ENCODE results near the gene GAPT. TPM values are rescaled to one million over a fixed set of nuclear protein-coding genes. Genes with fewer than 3 reads are reported as not detected.
A peak's percentile ranks its signal among the peaks of the same experiment; 100 is the strongest.

Gene GAPT
- 1 to 10 TPM in 5 of 6 donors, not detected in 1; 1.0 to 8.0 (median 6.4) TPM for total RNA-seq

DNA sequence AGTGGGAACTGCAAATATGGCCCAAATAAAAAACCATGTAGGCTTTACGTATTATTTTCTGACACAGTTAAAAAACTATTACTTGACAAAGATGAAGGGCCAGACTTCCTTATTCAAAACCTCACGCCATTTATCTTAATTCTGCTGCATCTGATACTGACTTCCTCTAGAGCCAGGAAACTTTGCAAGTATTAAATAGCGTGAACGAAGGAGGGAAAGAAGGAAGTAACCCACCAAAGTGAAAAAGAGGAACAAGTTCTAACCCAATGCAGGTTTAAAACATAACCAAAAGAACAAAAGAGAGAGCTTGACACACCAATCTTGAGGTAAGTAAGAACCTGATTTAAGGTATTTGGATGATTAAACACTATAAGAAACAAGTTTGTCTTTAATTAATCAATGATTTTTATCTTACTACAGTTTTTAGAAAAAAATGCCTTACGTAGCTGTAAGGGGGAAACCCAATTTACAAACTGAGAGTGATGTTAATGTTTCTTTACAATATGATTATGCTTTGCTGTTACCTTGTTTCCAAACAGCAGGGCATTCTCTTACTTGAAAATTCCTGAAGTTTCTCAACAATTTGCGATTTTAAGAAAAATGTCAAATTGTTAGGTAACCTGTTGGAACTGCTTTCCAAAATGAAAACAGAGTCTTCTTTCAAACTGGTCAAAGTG is at the start of gene GAPT:
TSS of gene GAPT (plus strand) at position 220 of the 677 bp plus-strand sequence. CDS start 3,102 bp downstream, outside the sequence.
- Histone ChIP-seq H3K9me3 (no peaks in the 10 kb centered on the region), H3K36me3 (no peaks in the 10 kb centered on the region), H3K27ac (peak within 1 kb of the TSS in 1 of 4 donors; percentile 36), H3K4me3 (peak within 1 kb of the TSS in 1 of 4 donors; percentile 3), H3K27me3 (no peaks in the 10 kb centered on the region), H3K4me1 (no peaks in the 10 kb centered on the region)
- ATAC-seq (ENCODE audit: low FRiP score in 2 of 2) (peak in 1 of 2 donors; percentile 70), DNase-seq (no peak)
- TF ChIP-seq, protein P1, sequence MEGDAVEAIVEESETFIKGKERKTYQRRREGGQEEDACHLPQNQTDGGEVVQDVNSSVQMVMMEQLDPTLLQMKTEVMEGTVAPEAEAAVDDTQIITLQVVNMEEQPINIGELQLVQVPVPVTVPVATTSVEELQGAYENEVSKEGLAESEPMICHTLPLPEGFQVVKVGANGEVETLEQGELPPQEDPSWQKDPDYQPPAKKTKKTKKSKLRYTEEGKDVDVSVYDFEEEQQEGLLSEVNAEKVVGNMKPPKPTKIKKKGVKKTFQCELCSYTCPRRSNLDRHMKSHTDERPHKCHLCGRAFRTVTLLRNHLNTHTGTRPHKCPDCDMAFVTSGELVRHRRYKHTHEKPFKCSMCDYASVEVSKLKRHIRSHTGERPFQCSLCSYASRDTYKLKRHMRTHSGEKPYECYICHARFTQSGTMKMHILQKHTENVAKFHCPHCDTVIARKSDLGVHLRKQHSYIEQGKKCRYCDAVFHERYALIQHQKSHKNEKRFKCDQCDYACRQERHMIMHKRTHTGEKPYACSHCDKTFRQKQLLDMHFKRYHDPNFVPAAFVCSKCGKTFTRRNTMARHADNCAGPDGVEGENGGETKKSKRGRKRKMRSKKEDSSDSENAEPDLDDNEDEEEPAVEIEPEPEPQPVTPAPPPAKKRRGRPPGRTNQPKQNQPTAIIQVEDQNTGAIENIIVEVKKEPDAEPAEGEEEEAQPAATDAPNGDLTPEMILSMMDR (IDR thresholded peaks at IDR 0.05) = no peak
- no peak for TF ChIP-seq EP300 (IDR thresholded peaks at IDR 0.05)
- no peak for TF ChIP-seq POLR2AphosphoS5 (IDR thresholded peaks at IDR 0.05)
- TF ChIP-seq POLR2A (IDR thresholded peaks at IDR 0.05) = no peak
- WGBS, 2 donors = 43 to 58% methylated on average over 6 of the region's 6 CpGs

DNA sequence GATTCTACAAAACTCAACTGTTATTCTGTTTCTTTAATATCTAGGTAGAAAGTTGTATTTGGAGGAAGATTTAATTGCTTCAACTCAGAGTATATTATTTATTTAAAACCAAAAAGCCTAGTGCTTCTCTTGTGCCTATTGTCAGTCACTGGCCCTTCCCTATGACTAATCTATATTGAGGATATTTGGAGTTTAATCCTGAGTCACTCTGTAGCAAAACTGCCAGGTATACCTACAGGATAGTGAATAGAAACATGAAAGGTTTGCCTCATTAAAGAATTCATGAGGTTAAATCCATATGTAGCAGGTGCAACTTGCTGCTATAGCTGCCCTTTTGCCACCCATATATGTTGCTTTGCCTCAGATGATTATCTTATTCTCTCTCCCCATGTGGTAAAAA is 46.4 kb upstream of the GAPT start:
- no peak for DNase-seq
- Histone ChIP-seq H3K36me3 (no peaks in the 10 kb centered on the region), H3K27ac (no peak overlapping the region), H3K4me1 (no peaks in the 10 kb centered on the region), H3K27me3 (no peaks in the 10 kb centered on the region), H3K9me3 (no peaks in the 10 kb centered on the region), H3K4me3 (no peak overlapping the region)
- ATAC-seq (ENCODE audit: low FRiP score in 2 of 2) = no peak
- TF ChIP-seq POLR2A (IDR thresholded peaks at IDR 0.05) (no peak), POLR2AphosphoS5 (IDR thresholded peaks at IDR 0.05) (no peak), EP300 (IDR thresholded peaks at IDR 0.05) (no peak)
- TF ChIP-seq, protein P1 (IDR thresholded peaks at IDR 0.05) = no peak

DNA sequence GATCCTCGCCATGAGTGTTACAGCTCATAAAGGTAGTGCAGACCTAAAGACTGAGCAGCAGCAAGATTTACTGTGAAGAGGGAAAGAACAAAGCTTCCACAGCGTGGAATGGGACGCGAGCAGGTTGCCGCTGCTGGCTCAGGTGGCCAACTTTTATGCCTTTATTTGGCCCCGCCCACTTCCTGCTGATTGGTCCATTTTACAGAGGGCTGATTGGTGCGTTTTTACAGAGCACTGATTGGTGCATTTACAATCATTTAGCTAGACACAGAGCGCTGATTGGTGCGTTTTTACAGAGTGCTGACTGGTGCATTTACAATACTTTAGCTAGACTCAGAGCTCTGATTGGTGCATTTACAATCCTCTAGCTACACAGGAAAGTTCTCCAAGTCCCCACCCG is 45.2 kb upstream of the GAPT start:
- TF ChIP-seq EP300 (IDR thresholded peaks at IDR 0.05) = no peak
- no peak for TF ChIP-seq POLR2A (IDR thresholded peaks at IDR 0.05)
- no peak for TF ChIP-seq POLR2AphosphoS5 (IDR thresholded peaks at IDR 0.05)
- TF ChIP-seq, protein P1 (IDR thresholded peaks at IDR 0.05) = no peak

DNA sequence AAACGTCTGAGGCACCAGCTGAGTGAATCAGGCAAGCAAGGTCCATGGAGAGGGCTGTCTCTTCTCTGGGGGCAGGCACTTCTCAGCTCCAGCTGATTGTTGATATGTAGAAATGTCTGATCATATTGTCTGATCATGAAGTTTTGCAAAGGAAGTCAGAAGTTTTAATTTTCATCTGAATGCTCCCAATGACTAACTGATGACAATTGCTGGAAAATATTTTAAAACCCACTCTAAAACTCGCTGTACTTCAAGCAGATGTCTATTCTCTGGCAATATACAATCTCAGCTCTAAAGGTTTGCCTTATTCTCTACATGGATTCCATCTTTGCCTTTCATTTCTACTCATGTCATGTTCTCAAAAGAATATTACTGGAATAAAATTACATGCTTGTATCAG is 44.0 kb upstream of the GAPT start:
- H3K27ac ChIP-seq = no peak overlapping the region
- H3K36me3 ChIP-seq = no peaks in the 10 kb centered on the region
- DNase-seq (no peak), ATAC-seq (ENCODE audit: low FRiP score in 2 of 2) (no peak)
- no peaks in the 10 kb centered on the region for H3K4me1 ChIP-seq
- H3K9me3 ChIP-seq = no peaks in the 10 kb centered on the region
- no peaks in the 10 kb centered on the region for H3K27me3 ChIP-seq
- H3K4me3 ChIP-seq = no peak overlapping the region
- 74% methylated on average over 2 of the region's 2 CpGs for WGBS, 2 donors
- TF ChIP-seq, protein P1 (IDR thresholded peaks at IDR 0.05) = no peak
- no peak for TF ChIP-seq POLR2AphosphoS5 (IDR thresholded peaks at IDR 0.05)
- no peak for TF ChIP-seq POLR2A (IDR thresholded peaks at IDR 0.05)
- no peak for TF ChIP-seq EP300 (IDR thresholded peaks at IDR 0.05)

More for the DNA sequence above, 45.2 kb upstream of the GAPT start:
- no peak overlapping the region for H3K4me3 ChIP-seq
- ATAC-seq (ENCODE audit: low FRiP score in 2 of 2) = no peak
- WGBS, 2 donors = 88 to 93% methylated on average over 10 of the region's 10 CpGs
- H3K27ac ChIP-seq = no peak overlapping the region
- no peak for DNase-seq
- H3K9me3 ChIP-seq = no peaks in the 10 kb centered on the region
- no peaks in the 10 kb centered on the region for H3K36me3 ChIP-seq
- H3K4me1 ChIP-seq = no peaks in the 10 kb centered on the region
- no peaks in the 10 kb centered on the region for H3K27me3 ChIP-seq

DNA sequence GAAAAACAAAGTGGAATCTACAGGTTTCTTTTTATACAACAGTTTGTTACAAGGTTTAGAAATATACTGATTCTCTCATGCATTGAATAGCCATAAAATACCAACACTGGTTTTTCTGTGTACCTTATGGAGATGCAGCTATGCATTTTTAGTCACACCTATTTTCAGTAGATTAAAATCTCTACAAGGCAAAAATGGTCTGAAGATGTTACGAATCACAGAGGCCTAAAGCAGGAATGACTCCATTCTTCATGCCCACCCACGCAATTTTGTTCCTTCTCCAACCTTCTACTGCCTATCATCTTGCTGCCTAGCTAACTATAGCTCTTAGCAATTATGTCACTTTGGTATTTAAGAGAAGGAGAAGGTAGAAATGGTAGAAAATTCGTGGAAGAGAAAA is 41.2 kb upstream of the GAPT start:
- ATAC-seq (ENCODE audit: low FRiP score in 2 of 2) = no peak
- Histone ChIP-seq H3K27me3 (no peaks in the 10 kb centered on the region), H3K4me3 (no peak overlapping the region), H3K4me1 (no peaks in the 10 kb centered on the region), H3K27ac (no peak overlapping the region), H3K9me3 (no peaks in the 10 kb centered on the region), H3K36me3 (peaks cover 0 to 20% (median 6%) of the 10 kb centered on the region in 4 donors)
- TF ChIP-seq, protein P1 (IDR thresholded peaks at IDR 0.05) = no peak
- TF ChIP-seq EP300 (IDR thresholded peaks at IDR 0.05) = no peak
- no peak for TF ChIP-seq POLR2AphosphoS5 (IDR thresholded peaks at IDR 0.05)
- TF ChIP-seq POLR2A (IDR thresholded peaks at IDR 0.05) = no peak
- no peak for DNase-seq
- WGBS, 2 donors = 86 to 89% methylated on average over 3 of the region's 3 CpGs
